Measurements from ENCODE around the gene BRD3OS.

The BRD3OS gene

DNA sequence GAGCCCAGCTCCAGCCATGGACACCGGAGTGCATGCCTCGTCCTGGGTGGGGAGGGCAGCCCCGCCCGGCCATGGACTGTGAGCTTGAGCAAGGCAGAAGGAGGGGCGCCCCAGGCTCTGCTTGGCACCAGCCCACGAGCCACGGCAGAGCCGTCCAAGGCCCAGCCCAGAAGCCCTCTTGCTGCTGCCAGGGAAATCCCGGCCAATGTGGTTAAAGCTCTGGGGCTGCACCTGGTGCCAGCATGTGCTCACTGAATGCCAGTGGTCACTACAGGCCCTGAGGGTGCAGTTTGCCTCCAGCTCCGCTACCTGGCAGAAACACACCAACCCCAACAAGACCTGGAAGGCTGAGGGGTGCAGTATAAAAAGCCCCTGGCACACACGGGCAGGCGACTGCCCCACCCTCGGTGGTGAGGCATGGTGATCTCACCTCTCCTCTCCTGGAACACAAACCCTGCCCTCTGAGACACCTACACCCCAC lies 30.7 kb downstream of the BRD3OS start:
- Histone ChIP-seq H3K4me3 (replicated peaks; ENCODE audit: low read depth, low read length) (no peak overlapping the region), H3K36me3 (ENCODE audit: control insufficient read depth, insufficient read depth, low read length) (peaks cover 8% of the 10 kb centered on the region), H3K27me3 (replicated peaks; ENCODE audit: control insufficient read depth, insufficient read depth, low read length) (no peaks in the 10 kb centered on the region)
- TF ChIP-seq, protein P1, sequence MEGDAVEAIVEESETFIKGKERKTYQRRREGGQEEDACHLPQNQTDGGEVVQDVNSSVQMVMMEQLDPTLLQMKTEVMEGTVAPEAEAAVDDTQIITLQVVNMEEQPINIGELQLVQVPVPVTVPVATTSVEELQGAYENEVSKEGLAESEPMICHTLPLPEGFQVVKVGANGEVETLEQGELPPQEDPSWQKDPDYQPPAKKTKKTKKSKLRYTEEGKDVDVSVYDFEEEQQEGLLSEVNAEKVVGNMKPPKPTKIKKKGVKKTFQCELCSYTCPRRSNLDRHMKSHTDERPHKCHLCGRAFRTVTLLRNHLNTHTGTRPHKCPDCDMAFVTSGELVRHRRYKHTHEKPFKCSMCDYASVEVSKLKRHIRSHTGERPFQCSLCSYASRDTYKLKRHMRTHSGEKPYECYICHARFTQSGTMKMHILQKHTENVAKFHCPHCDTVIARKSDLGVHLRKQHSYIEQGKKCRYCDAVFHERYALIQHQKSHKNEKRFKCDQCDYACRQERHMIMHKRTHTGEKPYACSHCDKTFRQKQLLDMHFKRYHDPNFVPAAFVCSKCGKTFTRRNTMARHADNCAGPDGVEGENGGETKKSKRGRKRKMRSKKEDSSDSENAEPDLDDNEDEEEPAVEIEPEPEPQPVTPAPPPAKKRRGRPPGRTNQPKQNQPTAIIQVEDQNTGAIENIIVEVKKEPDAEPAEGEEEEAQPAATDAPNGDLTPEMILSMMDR (IDR thresholded peaks at IDR 0.05; ENCODE audit: insufficient read depth, low read length, poor library complexity, severe bottlenecking), result no peak
- DNase-seq (ENCODE audit: extremely low read depth, insufficient read length), result no peak

DNA sequence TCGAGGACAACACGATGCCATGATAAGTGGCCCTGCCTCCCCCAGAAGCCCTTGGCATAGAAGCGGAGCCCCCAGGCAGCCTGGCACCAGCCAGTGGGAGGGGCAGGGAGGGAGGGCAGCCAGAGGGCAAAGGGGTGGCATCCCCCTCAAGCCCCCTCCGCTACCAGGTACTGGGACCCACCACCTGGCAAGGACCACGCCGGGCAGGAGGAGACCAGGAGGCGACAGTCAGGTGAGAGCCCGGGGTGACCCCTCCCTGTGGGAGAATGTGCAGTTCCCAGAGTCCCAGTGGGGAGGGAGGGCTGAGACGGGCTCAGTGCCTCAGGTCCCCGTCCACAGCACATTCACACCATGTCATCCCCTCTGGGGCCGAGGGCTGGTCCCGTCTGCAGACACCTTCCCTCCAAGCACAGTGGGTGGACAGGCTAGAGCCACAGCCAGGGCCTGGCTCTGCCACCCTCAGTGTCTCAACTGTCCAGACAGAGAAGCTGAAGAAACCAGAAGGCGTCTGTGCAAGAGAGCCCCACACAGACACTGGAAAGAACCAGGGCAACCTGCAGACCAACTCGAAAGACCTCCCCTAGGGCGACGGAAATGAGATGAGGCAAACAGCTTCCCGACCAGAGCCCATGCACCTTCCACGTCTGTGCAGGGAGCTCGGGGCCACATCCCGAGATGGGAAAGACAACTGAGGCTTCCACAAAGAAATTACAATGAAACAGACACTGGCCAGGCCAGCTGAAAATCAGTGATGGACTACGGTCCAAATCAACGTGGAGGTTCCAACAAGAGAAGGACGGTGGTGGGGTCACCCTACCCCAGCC lies 31.4 kb downstream of the BRD3OS start:
- TF ChIP-seq, protein P1 (IDR thresholded peaks at IDR 0.05; ENCODE audit: insufficient read depth, low read length, poor library complexity, severe bottlenecking), result no peak
- no peak overlapping the region for H3K4me3 ChIP-seq (replicated peaks; ENCODE audit: low read depth, low read length)
- no peak for DNase-seq (ENCODE audit: extremely low read depth, insufficient read length)
- H3K36me3 ChIP-seq (ENCODE audit: control insufficient read depth, insufficient read depth, low read length), result peaks cover 6% of the 10 kb centered on the region
- no peaks in the 10 kb centered on the region for H3K27me3 ChIP-seq (replicated peaks; ENCODE audit: control insufficient read depth, insufficient read depth, low read length)

GRCh38 chr9:134057307-134057657 lies 32.0 kb downstream of the BRD3OS start:
- peaks cover 6% of the 10 kb centered on the region for H3K36me3 ChIP-seq (ENCODE audit: control insufficient read depth, insufficient read depth, low read length)
- no peak for DNase-seq (ENCODE audit: extremely low read depth, insufficient read length)
- H3K4me3 ChIP-seq (replicated peaks; ENCODE audit: low read depth, low read length), result no peak overlapping the region
- no peaks in the 10 kb centered on the region for H3K27me3 ChIP-seq (replicated peaks; ENCODE audit: control insufficient read depth, insufficient read depth, low read length)
- TF ChIP-seq, protein P1 (IDR thresholded peaks at IDR 0.05; ENCODE audit: insufficient read depth, low read length, poor library complexity, severe bottlenecking), result no peak

GRCh38 chr9:134057751-134058701 lies 32.7 kb downstream of the BRD3OS start:
- Histone ChIP-seq H3K27me3 (replicated peaks; ENCODE audit: control insufficient read depth, insufficient read depth, low read length) (no peaks in the 10 kb centered on the region), H3K36me3 (ENCODE audit: control insufficient read depth, insufficient read depth, low read length) (no peaks in the 10 kb centered on the region; the same call in 1 of the 2 replicates), H3K4me3 (replicated peaks; ENCODE audit: low read depth, low read length) (no peak overlapping the region)
- TF ChIP-seq, protein P1 (IDR thresholded peaks at IDR 0.05; ENCODE audit: insufficient read depth, low read length, poor library complexity, severe bottlenecking), result no peak
- no peak for DNase-seq (ENCODE audit: extremely low read depth, insufficient read length)

DNA sequence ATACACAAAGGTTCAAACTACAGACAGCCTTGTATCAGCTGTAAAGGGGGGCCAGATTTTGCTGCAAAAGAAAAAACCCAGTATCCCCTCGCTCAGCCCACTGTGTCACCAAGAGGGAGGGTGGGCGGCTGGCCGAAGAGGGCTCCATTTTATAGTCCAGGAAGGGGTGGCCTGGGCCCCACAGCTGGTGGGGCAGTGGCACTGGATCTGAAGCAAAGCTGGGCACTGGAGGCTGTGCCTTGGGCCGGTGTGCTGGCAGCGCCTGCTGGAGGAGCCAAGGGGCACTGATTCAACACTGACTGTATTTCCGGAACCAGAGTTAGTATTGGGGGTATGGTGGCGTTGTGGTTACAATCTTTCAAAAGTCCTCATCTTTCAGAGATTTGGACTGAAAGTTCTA lies 33.4 kb downstream of the BRD3OS start:
- Histone ChIP-seq H3K4me3 (replicated peaks; ENCODE audit: low read depth, low read length) (no peak overlapping the region), H3K36me3 (ENCODE audit: control insufficient read depth, insufficient read depth, low read length) (no peaks in the 10 kb centered on the region)
- no peak for DNase-seq (ENCODE audit: extremely low read depth, insufficient read length)

More for the DNA sequence above, 33.4 kb downstream of the BRD3OS start:
- TF ChIP-seq, protein P1 (IDR thresholded peaks at IDR 0.05; ENCODE audit: insufficient read depth, low read length, poor library complexity, severe bottlenecking), result no peak
- no peaks in the 10 kb centered on the region for H3K27me3 ChIP-seq (replicated peaks; ENCODE audit: control insufficient read depth, insufficient read depth, low read length)

Data from GM06990 (cell line).